Breast epithelium (tissue), 3 donors: ENCODE measurements around the gene UGT1A7.

Experiments used
- CTCF ChIP-seq, 3 donors: fragments of 450-650 bp; IDR thresholded peaks; one replicate each; pipeline ENCODE4 v1.5.1; 2016 to 2017; ENCODE audit warnings: antibody characterized with exemption in 3 of 3, mild to moderate bottlenecking in 3 of 3, moderate library complexity in 3 of 3
- POLR2A ChIP-seq: fragments of 450-650 bp; IDR thresholded peaks from one replicate; pipeline ENCODE4 v1.6.1; 2016; ENCODE audit warnings: antibody characterized with exemption, mild to moderate bottlenecking, moderate library complexity

- TF ChIP-seq POLR2A (no peak), CTCF (IDR thresholded peaks at IDR 0.05) (no peak)
Observed at GRCh38 chr2:233712611-233713261, 31.0 kb downstream of the UGT1A7 start, which contains the start of gene UGT1A5.
